H9 (cell line): ENCODE data around the gene KRTAP4-1. TPM values are rescaled to one million over a fixed set of nuclear protein-coding genes. Genes with fewer than 3 reads are reported as not detected.

Source experiments
- DNase-seq: peaks from one replicate; pipeline ENCODE4 v3.0.0-alpha.2; 2017
- H2AFZ ChIP-seq: one replicate; pipeline ENCODE4 v1.6.1; 2013; ENCODE audit warnings: mild to moderate bottlenecking, low read length, control low read depth, moderate library complexity
- H2AK5ac ChIP-seq: 2 replicates; pipeline ENCODE4 v1.6.1; 2013; ENCODE audit warnings: low read length, control low read depth, mixed read lengths; ENCODE audit not compliant: insufficient read length
- H2BK120ac ChIP-seq: one replicate; pipeline ENCODE4 v1.6.1; 2013; ENCODE audit warnings: low read depth, mild to moderate bottlenecking, low read length, control low read depth, inconsistent platforms; ENCODE audit not compliant: poor library complexity, severe bottlenecking
- H2BK12ac ChIP-seq: 2 replicates; pipeline ENCODE4 v1.6.1; 2013; ENCODE audit warnings: low read length, control low read depth, mixed read lengths, low read depth; ENCODE audit not compliant: insufficient read length
- H2BK15ac ChIP-seq: 2 replicates; pipeline ENCODE4 v1.6.1; 2013; ENCODE audit warnings: low read depth, low read length, control low read depth
- H2BK20ac ChIP-seq: one replicate; pipeline ENCODE4 v1.6.1; 2013; ENCODE audit warnings: low read depth, mild to moderate bottlenecking, low read length, control low read depth, inconsistent platforms; ENCODE audit not compliant: poor library complexity, severe bottlenecking
- H2BK5ac ChIP-seq: 2 replicates; pipeline ENCODE4 v1.6.1; 2013; ENCODE audit warnings: low read length, control low read depth, mixed read lengths; ENCODE audit not compliant: insufficient read length
- H3K14ac ChIP-seq: 2 replicates; pipeline ENCODE4 v1.6.1; 2013; ENCODE audit warnings: low read length, control low read depth; ENCODE audit not compliant: insufficient read depth
- H3K18ac ChIP-seq: 2 replicates; pipeline ENCODE4 v1.6.1; 2013; ENCODE audit warnings: low read depth, mild to moderate bottlenecking, mixed read lengths, low read length, control low read depth; ENCODE audit not compliant: insufficient read length
- H3K23ac ChIP-seq: 2 replicates; pipeline ENCODE4 v1.6.1; 2013; ENCODE audit warnings: low read length, control low read depth, mixed read lengths, low read depth; ENCODE audit not compliant: insufficient read length
- H3K23me2 ChIP-seq: 2 replicates; pipeline ENCODE4 v1.6.1; 2013; ENCODE audit warnings: low read depth, mild to moderate bottlenecking, mixed read lengths, low read length, control low read depth; ENCODE audit not compliant: insufficient read length, poor library complexity, severe bottlenecking
- H3K27ac ChIP-seq: 2 replicates; pipeline ENCODE4 v1.5.1; 2013; ENCODE audit warnings: low read length, control low read depth, mixed read lengths, low read depth; ENCODE audit not compliant: insufficient read length
- H3K27me3 ChIP-seq: 2 replicates; pipeline ENCODE4 v1.6.1; 2013; ENCODE audit warnings: low read length, control low read depth, inconsistent platforms; ENCODE audit not compliant: insufficient read depth
- H3K4ac ChIP-seq: 2 replicates; pipeline ENCODE4 v1.6.1; 2013; ENCODE audit warnings: low read depth, mild to moderate bottlenecking, control low read depth, inconsistent platforms, low read length, moderate library complexity
- H3K4me1 ChIP-seq: 2 replicates; pipeline ENCODE4 v1.6.1; 2013; ENCODE audit warnings: low read length, control low read depth, inconsistent platforms; ENCODE audit not compliant: insufficient read depth
- H3K4me2 ChIP-seq: 2 replicates; pipeline ENCODE4 v1.6.1; 2013; ENCODE audit warnings: low read length, control low read depth, mixed read lengths; ENCODE audit not compliant: insufficient read length, insufficient read depth
- H3K56ac ChIP-seq: 2 replicates; pipeline ENCODE4 v1.6.1; 2013; ENCODE audit warnings: low read depth, mild to moderate bottlenecking, mixed read lengths, low read length, control low read depth; ENCODE audit not compliant: insufficient read length
- H3K79me1 ChIP-seq: 2 replicates; pipeline ENCODE4 v1.6.1; 2013; ENCODE audit warnings: low read depth, mild to moderate bottlenecking, moderate library complexity, low read length, control low read depth, inconsistent platforms; ENCODE audit not compliant: insufficient read depth, poor library complexity, severe bottlenecking
- H3K79me2 ChIP-seq: 2 replicates; pipeline ENCODE4 v1.6.1; 2013; ENCODE audit warnings: low read length, control low read depth, inconsistent platforms; ENCODE audit not compliant: insufficient read depth
- H3K9ac ChIP-seq: 2 replicates; pipeline ENCODE4 v1.6.1; 2013; ENCODE audit warnings: low read length, control low read depth, mixed read lengths; ENCODE audit not compliant: insufficient read length; ENCODE audit errors: extremely low read depth
- H3K9me3 ChIP-seq: one replicate; pipeline ENCODE4 v1.6.1; 2013; ENCODE audit warnings: low read depth, low read length, inconsistent platforms; ENCODE audit not compliant: control insufficient read depth
- H3T11ph ChIP-seq: one replicate; pipeline ENCODE4 v1.6.1; 2013; ENCODE audit warnings: mild to moderate bottlenecking, low read length, control low read depth, inconsistent platforms
- H4K20me1 ChIP-seq: one replicate; pipeline ENCODE4 v1.6.1; 2013; ENCODE audit not compliant: control insufficient read depth, insufficient read length, insufficient read depth
- H4K5ac ChIP-seq: 2 replicates; pipeline ENCODE4 v1.6.1; 2013; ENCODE audit warnings: low read depth, mild to moderate bottlenecking, mixed read lengths, low read length, control low read depth; ENCODE audit not compliant: insufficient read length
- H4K8ac ChIP-seq: replicated peaks from 2 replicates; pipeline ENCODE4 v1.6.1; 2013; ENCODE audit warnings: low read length, control low read depth, mixed read lengths, low read depth; ENCODE audit not compliant: insufficient read length
- H4K91ac ChIP-seq: 2 replicates; pipeline ENCODE4 v1.6.1; 2013; ENCODE audit warnings: low read depth, mild to moderate bottlenecking, moderate library complexity, mixed read lengths, low read length, control low read depth; ENCODE audit not compliant: insufficient read length
- H3K27ac Mint-ChIP-seq, 3 experiments: 2 replicates in 2 of 3; 3 replicates in 1 of 3; pipeline ENCODE4 v1.8.0; 2020 to 2021; ENCODE audit warnings: mixed read lengths in 3 of 3, mild to moderate bottlenecking in 1 of 3, moderate library complexity in 1 of 3
- H3K27me3 Mint-ChIP-seq: 2 replicates; pipeline ENCODE4 v1.8.0; 2021; ENCODE audit warnings: low read depth, mild to moderate bottlenecking, moderate library complexity, mixed read lengths
- H3K36me3 Mint-ChIP-seq, 3 experiments: 2 replicates in 2 of 3; 3 replicates in 1 of 3; pipeline ENCODE4 v1.8.0; 2020 to 2021; ENCODE audit warnings: low read depth in 3 of 3, mixed read lengths in 3 of 3; ENCODE audit not compliant: insufficient read depth in 1 of 3
- H3K4me1 Mint-ChIP-seq, 2 experiments: 2 replicates each; pipeline ENCODE4 v1.8.0; 2020; ENCODE audit warnings: mixed read lengths in 2 of 2
- H3K4me3 Mint-ChIP-seq, 2 experiments: 2 replicates in 1 of 2; 3 replicates in 1 of 2; pipeline ENCODE4 v1.8.0; 2020 to 2021; ENCODE audit warnings: mild to moderate bottlenecking in 2 of 2, mixed read lengths in 2 of 2, moderate library complexity in 1 of 2
- H3K9me3 Mint-ChIP-seq, 2 experiments: 2 replicates in 1 of 2; 3 replicates in 1 of 2; pipeline ENCODE4 v1.8.0; 2020; ENCODE audit warnings: mild to moderate bottlenecking in 2 of 2, mixed read lengths in 2 of 2, moderate library complexity in 1 of 2
- CTCF ChIP-seq: fragments of 200-600 bp; sonication (generic); conservative IDR thresholded peaks from 3 replicates; pipeline ENCODE4 v1.8.0; 2021; ENCODE audit warnings: antibody characterized with exemption, mild to moderate bottlenecking
- WGBS: extraction: QIAGEN DNeasy Blood & Tissue Kit; methylation state at CpG from one replicate; pipeline ENCODE4 v1.1.7; 2013; ENCODE audit warnings: missing lambda C conversion rate, low lambda C conversion rate, mixed read lengths; ENCODE audit not compliant: insufficient read length; ENCODE audit errors: extremely low coverage; 5-methylcytosine and 5-hydroxymethylcytosine counted together
- total RNA-seq: library from RNA; stranded (reverse); gene quantifications from 2 replicates; pipeline ENCODE4 v1.2.1, GENCODE V29; 2021

The KRTAP4-1 gene
- total RNA-seq, 1 experiment from 2014 or later = not detected

DNA sequence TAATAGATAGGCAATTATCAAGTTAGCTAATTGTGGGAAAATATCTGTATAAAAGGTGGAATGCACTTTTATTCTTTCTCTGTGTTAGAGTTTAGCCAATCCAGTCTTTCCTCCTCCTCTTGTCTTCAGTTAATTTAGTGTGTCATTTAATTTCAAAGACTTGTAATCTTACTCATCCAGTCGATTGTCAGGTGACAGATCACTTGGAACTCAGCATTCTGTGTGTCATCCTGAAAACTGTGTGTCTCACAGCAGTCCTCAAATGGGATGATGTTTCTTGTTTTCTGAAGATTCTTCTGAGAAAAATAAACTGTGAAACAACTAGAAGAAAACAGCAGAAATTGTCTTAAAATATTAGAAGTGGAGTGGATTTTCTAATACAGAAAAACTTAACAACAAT, 290 bp upstream of the KRTAP4-1 start:
- no peak overlapping the region; a peak in 1 of 7 replicates for H3K27ac Mint-ChIP-seq
- Histone ChIP-seq H2BK120ac (no peak overlapping the region), H3K56ac (no peak overlapping the region), H2AK5ac (no peak overlapping the region), H4K8ac (no peak overlapping the region), H4K5ac (no peak overlapping the region), H4K20me1 (no peaks in the 10 kb centered on the region), H3K14ac (no peak overlapping the region), H3K79me2 (no peaks in the 10 kb centered on the region), H2BK5ac (no peak overlapping the region), H3K23me2 (no peaks in the 10 kb centered on the region), H3T11ph (no peak overlapping the region), H3K27me3 (no peaks in the 10 kb centered on the region), H3K9me3 (no peaks in the 10 kb centered on the region), H2AFZ (no peak overlapping the region), H3K9ac (no peak overlapping the region), H2BK15ac (no peak overlapping the region), H3K4me2 (no peak overlapping the region), H3K4me1 (no peaks in the 10 kb centered on the region), H2BK20ac (no peak overlapping the region), H3K79me1 (no peaks in the 10 kb centered on the region), H3K27ac (no peak overlapping the region), H3K4ac (no peak overlapping the region), H3K23ac (no peak overlapping the region), H4K91ac (no peak overlapping the region), H2BK12ac (no peak overlapping the region), H3K18ac (no peak overlapping the region)
- DNase-seq = no peak
- peaks cover 8 to 9% of the 10 kb centered on the region in 2 experiments for H3K4me1 Mint-ChIP-seq
- no peak overlapping the region for H3K4me3 Mint-ChIP-seq
- TF ChIP-seq CTCF = no peak
- WGBS = no CpG with 5 or more reads among the region's 1 CpG
- no peaks in the 10 kb centered on the region; a peak in 1 of 5 replicates for H3K9me3 Mint-ChIP-seq
- peaks cover 2% of the 10 kb centered on the region; the same call in 1 of the 2 replicates for H3K27me3 Mint-ChIP-seq
- H3K36me3 Mint-ChIP-seq = no peaks in the 10 kb centered on the region
